Effector CD8-positive, alpha-beta T cell (primary cell): Measurements from ENCODE around the gene LSM10.

Experiments
- DNase-seq: peaks from one replicate; lab custom pipeline; 2025; lab: John Stamatoyannopoulos, UW

The LSM10 gene

GRCh38 chr1:36351227-36351977, 46.3 kb downstream of the LSM10 start:
- DNase-seq: no peak

- DNase-seq: no peak
Measured at GRCh38 chr1:36350659-36351226, 47.0 kb downstream of the LSM10 start.

GRCh38 chr1:36349839-36350238, 47.9 kb downstream of the LSM10 start:
- no peak for DNase-seq

GRCh38 chr1:36349241-36349671, 48.5 kb downstream of the LSM10 start:
- DNase-seq: no peak

- DNase-seq: no peak
Measured at GRCh38 chr1:36346741-36347370, 50.9 kb downstream of the LSM10 start.

GRCh38 chr1:36345353-36345752, 52.4 kb downstream of the LSM10 start:
- DNase-seq: no peak

GRCh38 chr1:36344395-36344680, 53.4 kb downstream of the LSM10 start:
- no peak for DNase-seq

- no peak for DNase-seq
Measured at GRCh38 chr1:36343651-36344394, 53.9 kb downstream of the LSM10 start.
